Naive thymus-derived CD8-positive, alpha-beta T cell (primary cell): Measurements from ENCODE around the gene KCNJ18. TPM values are rescaled to one million over a fixed set of nuclear protein-coding genes. Genes with fewer than 3 reads are reported as not detected.
"Not testable (repeated sequence)": the region's sequence is repeated elsewhere in the genome, so short reads cannot be mapped to it uniquely, and the experiment has no call there.

Experiments used
- ATAC-seq, 2 donors: fragments of 150-1000 bp; cut with Tn5 transposase in 1 of 2; sonication (Bioruptor Pico), chemical (Tn5 transposase) in 1 of 2; 1 replicate in 1 of 2; 2 replicates in 1 of 2; pipeline ENCODE4 v1.10.0; 2021; ENCODE audit warnings: mild to moderate bottlenecking in 2 of 2, moderate library complexity in 2 of 2
- POLR2A ChIA-PET: fragments of 350-600 bp; sonication (Branson Sonifier 250); formaldehyde crosslinking; loops from one replicate; lab custom pipeline; 2021; ENCODE audit warnings: antibody characterized with exemption; lab: Charles Lee
- DNase-seq, 10 donors: peaks; one replicate each; pipeline versions ENCODE4 v3.0.0 to v3.0.0-alpha.2; 2020 to 2022
- H3K27ac Mint-ChIP-seq, 10 donors: one replicate each; pipeline ENCODE4 v1.8.0; 2020 to 2022; ENCODE audit warnings: mild to moderate bottlenecking in 10 of 10, mixed read lengths in 10 of 10, moderate library complexity in 4 of 10, inconsistent platforms in 1 of 10
- H3K27me3 Mint-ChIP-seq, 5 donors: one replicate each; pipeline ENCODE4 v1.8.0; 2021 to 2022; ENCODE audit warnings: mixed read lengths in 5 of 5
- H3K36me3 Mint-ChIP-seq, 3 donors: one replicate each; pipeline ENCODE4 v1.8.0; 2020 to 2022; ENCODE audit warnings: mixed read lengths in 3 of 3, mild to moderate bottlenecking in 2 of 3, inconsistent platforms in 1 of 3
- H3K4me1 Mint-ChIP-seq, 4 donors: one replicate each; pipeline ENCODE4 v1.8.0; 2021 to 2022; ENCODE audit warnings: mixed read lengths in 4 of 4
- H3K4me3 Mint-ChIP-seq, 10 donors: one replicate each; pipeline ENCODE4 v1.8.0; 2020 to 2022; ENCODE audit warnings: mild to moderate bottlenecking in 10 of 10, mixed read lengths in 10 of 10, moderate library complexity in 6 of 10, inconsistent platforms in 1 of 10
- H3K9me3 Mint-ChIP-seq, 9 donors: one replicate each; pipeline ENCODE4 v1.8.0; 2020 to 2022; ENCODE audit warnings: mixed read lengths in 9 of 9, mild to moderate bottlenecking in 3 of 9, inconsistent platforms in 1 of 9, moderate library complexity in 1 of 9
- polyA plus RNA-seq, 3 donors: library from polyadenylated mRNA; unstranded; fragments of 300-500 nt; fragmentation: Illumina TruSeq; gene quantifications; one replicate each; pipeline ENCODE4 v1.2.3, GENCODE V29; 2021
- total RNA-seq, 8 experiments: library from RNA in 2 of 8; stranded (reverse) in 2 of 8; gene quantifications; one replicate each; pipeline ENCODE4 v1.2.3 and lab custom pipeline; 2021 to 2026

KCNJ18 gene
- total and polyA plus RNA-seq, 5 experiments from 2014 or later: not detected

DNA sequence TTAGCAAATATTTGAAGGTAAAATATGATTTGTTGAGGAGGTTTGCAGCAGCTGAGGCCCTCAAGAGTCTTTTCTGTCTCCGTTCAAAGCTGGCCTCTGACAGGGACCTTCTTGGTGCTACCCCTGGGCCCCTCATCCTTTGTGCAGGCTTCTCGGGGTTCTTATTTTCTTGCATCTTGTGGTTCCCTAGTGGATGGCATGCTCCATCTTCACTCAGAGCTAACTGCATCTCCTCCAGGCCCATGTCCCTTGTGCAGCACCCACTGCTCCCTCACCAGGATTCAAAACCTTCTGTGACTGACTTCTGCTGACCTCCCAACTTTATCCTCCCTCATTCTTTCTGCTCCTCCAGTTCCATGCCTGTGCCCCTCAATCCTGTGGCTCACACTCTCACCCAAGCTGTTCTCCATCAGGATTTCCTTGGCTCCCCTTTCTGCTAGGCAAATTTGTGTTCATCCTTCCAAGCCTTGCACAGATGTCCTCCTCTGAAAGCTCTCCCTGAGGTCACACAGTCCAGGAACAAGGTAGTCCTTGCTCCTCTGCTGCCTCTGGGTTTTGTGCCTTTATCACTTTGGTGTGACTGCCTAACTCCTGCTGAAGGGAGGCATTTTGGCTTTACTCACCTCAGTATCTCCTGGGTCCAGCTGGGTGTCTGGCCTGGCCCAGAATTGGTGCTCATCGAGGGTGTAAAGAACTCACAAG is 25.5 kb upstream of the KCNJ18 start:
- DNase-seq, H3K4me1 Mint-ChIP-seq, H3K4me3 Mint-ChIP-seq, H3K27ac Mint-ChIP-seq, POLR2A ChIA-PET, ATAC-seq: not testable (repeated sequence)
- Mint-ChIP-seq H3K9me3 (peaks cover 0 to 22% (median 14%) of the 10 kb centered on the region in 9 donors), H3K27me3 (peaks cover 0 to 20% (median 0%) of the 10 kb centered on the region in 5 donors), H3K36me3 (peaks cover 0 to 11% (median 0%) of the 10 kb centered on the region in 3 donors)

DNA sequence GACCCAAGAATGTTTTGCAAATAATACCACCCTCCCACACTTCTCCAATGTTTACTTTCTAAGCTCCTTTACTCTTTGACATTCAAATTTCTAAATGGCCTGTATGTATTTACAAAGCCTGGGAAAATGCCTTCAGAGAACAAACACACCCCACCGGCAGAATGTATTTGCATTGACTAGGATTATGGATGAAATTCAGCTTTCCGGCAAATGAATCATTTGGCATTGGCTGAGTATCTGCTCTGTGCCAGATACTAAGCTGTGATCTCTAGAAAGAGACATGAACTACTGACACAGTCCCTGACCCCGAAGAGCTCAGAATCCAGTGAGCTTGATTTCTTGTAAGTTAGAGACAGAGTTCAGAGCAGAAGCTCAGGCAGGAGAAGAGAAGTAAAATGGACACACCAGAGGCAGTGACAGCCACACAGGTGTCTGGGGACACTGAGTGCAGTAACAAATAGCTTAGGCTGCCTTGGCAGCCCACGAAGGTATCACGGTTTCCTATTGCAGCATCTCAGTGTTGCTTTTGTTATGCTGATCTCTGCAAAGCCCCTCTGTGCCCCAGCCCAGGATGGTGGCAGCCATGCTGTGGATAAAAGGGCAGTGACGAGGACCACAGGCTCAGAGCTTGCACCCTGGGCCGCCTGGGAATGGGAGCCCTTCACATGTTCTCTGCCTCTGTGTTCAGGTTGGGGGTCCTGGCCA is 24.8 kb upstream of the KCNJ18 start:
- Mint-ChIP-seq H3K27me3 (peaks cover 0 to 20% (median 0%) of the 10 kb centered on the region in 5 donors), H3K9me3 (peaks cover 0 to 22% (median 14%) of the 10 kb centered on the region in 9 donors), H3K36me3 (peaks cover 0 to 11% (median 0%) of the 10 kb centered on the region in 3 donors)
- H3K4me1 Mint-ChIP-seq, POLR2A ChIA-PET, H3K4me3 Mint-ChIP-seq, ATAC-seq, H3K27ac Mint-ChIP-seq, DNase-seq: not testable (repeated sequence)

GRCh38 chr17:21668118-21668488 is 24.2 kb upstream of the KCNJ18 start:
- ATAC-seq, POLR2A ChIA-PET, H3K4me1 Mint-ChIP-seq, DNase-seq, H3K27ac Mint-ChIP-seq, H3K4me3 Mint-ChIP-seq: not testable (repeated sequence)
- Mint-ChIP-seq H3K36me3 (peaks cover 0 to 11% (median 0%) of the 10 kb centered on the region in 3 donors), H3K9me3 (peaks cover 0 to 22% (median 13%) of the 10 kb centered on the region in 9 donors), H3K27me3 (peaks cover 0 to 20% (median 0%) of the 10 kb centered on the region in 5 donors)

- H3K36me3 Mint-ChIP-seq, POLR2A ChIA-PET, H3K27ac Mint-ChIP-seq, H3K4me3 Mint-ChIP-seq, ATAC-seq, DNase-seq, H3K4me1 Mint-ChIP-seq: not testable (repeated sequence)
- H3K9me3 Mint-ChIP-seq: peaks cover 0 to 22% (median 13%) of the 10 kb centered on the region in 9 donors
- peaks cover 0 to 20% (median 1%) of the 10 kb centered on the region in 5 donors for H3K27me3 Mint-ChIP-seq
These were observed 23.4 kb upstream of the KCNJ18 start for GRCh38 chr17:21668746-21669508.

DNA sequence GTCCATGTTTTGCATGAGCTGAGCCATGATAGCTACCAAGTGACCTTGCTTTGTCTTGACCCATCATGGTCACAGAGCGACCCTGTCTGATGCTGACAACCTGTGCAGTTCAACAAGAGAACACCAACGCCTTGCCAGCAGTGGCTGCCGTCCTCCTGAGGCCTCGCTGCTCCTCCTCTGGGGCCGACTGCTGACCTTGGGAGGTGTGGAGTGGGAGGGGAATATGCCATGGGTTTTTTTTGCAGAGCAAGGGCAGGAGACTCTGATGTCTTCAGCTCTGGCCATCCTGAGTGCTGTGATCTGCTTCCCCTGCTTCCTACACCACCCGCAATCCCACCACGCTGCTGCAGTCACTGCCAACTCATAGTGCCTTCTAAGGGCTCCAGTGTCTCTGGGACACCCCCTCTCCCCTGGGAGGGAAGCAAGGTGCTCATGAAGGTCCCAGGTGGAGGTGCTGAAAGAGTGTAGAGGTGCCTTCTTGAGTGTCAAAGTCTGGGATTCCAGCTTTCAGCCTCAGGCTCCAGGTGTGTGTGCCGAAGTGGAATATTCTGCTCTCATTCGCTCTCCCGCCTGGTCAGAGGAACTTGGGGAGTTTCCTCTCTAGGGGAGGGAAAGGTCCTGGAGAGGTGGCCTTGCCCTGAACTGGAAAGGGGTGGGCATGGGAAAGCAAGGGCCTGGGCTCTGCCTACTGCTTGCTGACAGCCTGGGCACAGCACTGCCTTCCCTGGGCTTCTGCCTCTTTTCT is 22.5 kb upstream of the KCNJ18 start:
- Mint-ChIP-seq H3K27me3 (peaks cover 0 to 18% (median 1%) of the 10 kb centered on the region in 5 donors), H3K9me3 (peaks cover 0 to 22% (median 10%) of the 10 kb centered on the region in 9 donors)
- ATAC-seq, H3K4me1 Mint-ChIP-seq, POLR2A ChIA-PET, H3K4me3 Mint-ChIP-seq, DNase-seq, H3K36me3 Mint-ChIP-seq, H3K27ac Mint-ChIP-seq: not testable (repeated sequence)

GRCh38 chr17:21670361-21671155 is 21.8 kb upstream of the KCNJ18 start:
- ATAC-seq, H3K36me3 Mint-ChIP-seq, H3K4me1 Mint-ChIP-seq, H3K4me3 Mint-ChIP-seq, POLR2A ChIA-PET, DNase-seq, H3K27ac Mint-ChIP-seq: not testable (repeated sequence)
- Mint-ChIP-seq H3K27me3 (peaks cover 0 to 26% (median 1%) of the 10 kb centered on the region in 5 donors), H3K9me3 (peaks cover 0 to 26% (median 11%) of the 10 kb centered on the region in 9 donors)

DNA sequence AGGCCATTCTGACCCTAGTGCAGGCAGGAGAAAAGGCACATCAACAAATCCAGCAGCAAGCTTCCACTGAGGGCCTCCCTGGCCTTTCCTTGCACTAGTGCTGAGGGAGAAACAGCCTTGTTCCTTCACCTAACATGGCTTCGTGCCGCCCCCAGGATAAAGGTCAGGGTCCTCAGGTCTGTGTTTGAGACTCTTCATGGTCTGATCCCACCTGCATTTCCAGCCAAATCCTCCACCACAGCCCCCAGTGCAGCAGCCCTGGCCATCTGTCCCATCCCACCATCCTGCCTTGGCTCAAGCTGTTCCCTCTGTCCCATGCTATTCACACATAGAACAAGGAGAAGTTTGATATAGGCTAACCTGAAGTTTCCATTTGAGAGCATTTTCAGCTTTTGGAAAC is 20.9 kb upstream of the KCNJ18 start:
- H3K27ac Mint-ChIP-seq, H3K36me3 Mint-ChIP-seq, DNase-seq, H3K4me1 Mint-ChIP-seq, H3K4me3 Mint-ChIP-seq, ATAC-seq, POLR2A ChIA-PET: not testable (repeated sequence)
- Mint-ChIP-seq H3K9me3 (peaks cover 0 to 23% (median 10%) of the 10 kb centered on the region in 9 donors), H3K27me3 (peaks cover 0 to 28% (median 1%) of the 10 kb centered on the region in 5 donors)

GRCh38 chr17:21671871-21672270 is 20.5 kb upstream of the KCNJ18 start:
- DNase-seq, POLR2A ChIA-PET, H3K36me3 Mint-ChIP-seq, H3K4me3 Mint-ChIP-seq, H3K27ac Mint-ChIP-seq, H3K4me1 Mint-ChIP-seq, ATAC-seq: not testable (repeated sequence)
- peaks cover 0 to 28% (median 1%) of the 10 kb centered on the region in 5 donors for H3K27me3 Mint-ChIP-seq
- H3K9me3 Mint-ChIP-seq: peaks cover 0 to 23% (median 9%) of the 10 kb centered on the region in 9 donors

DNA sequence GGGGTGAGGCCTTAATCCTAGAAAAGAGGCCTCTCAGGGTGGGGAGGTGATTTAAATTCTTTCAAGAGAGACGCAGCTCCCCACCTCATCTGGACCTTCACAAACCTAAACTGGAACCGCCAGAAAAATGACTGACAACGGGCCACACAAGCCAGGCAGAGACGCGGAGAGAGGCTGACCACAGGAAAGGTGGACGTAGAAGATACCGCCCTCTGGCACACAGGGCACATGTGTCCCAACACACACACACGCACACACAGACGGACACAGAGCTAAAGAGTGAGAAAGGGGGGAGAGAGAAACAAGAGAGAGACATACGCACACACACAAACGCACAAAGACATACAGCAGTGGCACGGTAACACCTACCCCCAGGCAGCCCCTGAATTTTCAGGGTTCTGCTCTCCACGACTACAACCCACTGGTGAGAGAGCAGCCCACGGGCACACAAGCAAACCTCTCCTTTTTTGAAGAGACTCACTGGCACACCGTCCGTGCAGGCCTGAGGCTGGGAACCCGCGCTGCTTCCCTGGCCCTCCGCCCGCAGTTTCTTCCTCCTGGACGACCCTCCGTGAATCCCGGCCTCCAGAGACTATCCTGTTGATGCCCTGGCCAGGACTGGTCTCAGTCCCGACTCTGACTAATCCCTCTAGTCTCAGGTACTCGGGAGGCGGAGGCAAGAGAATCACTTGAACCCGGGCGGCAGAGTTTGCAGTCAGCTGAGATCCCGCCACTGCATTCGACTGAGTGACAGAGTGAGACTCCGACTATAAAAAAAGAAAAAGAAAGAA is 18.7 kb upstream of the KCNJ18 start:
- not testable (repeated sequence) for H3K36me3 Mint-ChIP-seq

GRCh38 chr17:21674242-21674731 is 18.0 kb upstream of the KCNJ18 start:
- Mint-ChIP-seq H3K27me3 (peaks cover 0 to 33% (median 2%) of the 10 kb centered on the region in 5 donors), H3K36me3 (peaks cover 0 to 4% (median 0%) of the 10 kb centered on the region in 3 donors), H3K9me3 (peaks cover 0 to 28% (median 13%) of the 10 kb centered on the region in 9 donors), H3K4me3 (no peak overlapping the region), H3K4me1 (peaks cover 0 to 7% (median 0%) of the 10 kb centered on the region in 4 donors), H3K27ac (no peak overlapping the region)
- no peak for DNase-seq
- no peak for ATAC-seq
- POLR2A ChIA-PET: no interaction called here

More for the DNA sequence above, 18.7 kb upstream of the KCNJ18 start:
- ATAC-seq, DNase-seq, POLR2A ChIA-PET, H3K4me3 Mint-ChIP-seq, H3K27ac Mint-ChIP-seq, H3K4me1 Mint-ChIP-seq: not testable (repeated sequence)
- Mint-ChIP-seq H3K27me3 (peaks cover 0 to 36% (median 3%) of the 10 kb centered on the region in 5 donors), H3K9me3 (peaks cover 0 to 28% (median 13%) of the 10 kb centered on the region in 9 donors)
